ENCODE measurements around the gene TADA3.

GRCh38 chr3:9742560-9742959 is 49.7 kb downstream of the TADA3 start:
- TF ChIP-seq CTCF (IDR thresholded peaks at IDR 0.05; ENCODE audit: insufficient read depth, low read depth, low read length) (no peak), EZH2 (IDR thresholded peaks at IDR 0.05; ENCODE audit: insufficient read depth, low read length) (no peak)
